Activated CD4-positive, alpha-beta T cell treated with anti-CD3 and anti-CD28 coated beads for 1 hour (primary cell): ENCODE results near the gene RAB6A.
A peak's percentile ranks its signal among the peaks of the same experiment; 100 is the strongest.
"Not testable (repeated sequence)": the region's sequence is repeated elsewhere in the genome, so short reads cannot be mapped to it uniquely, and the experiment has no call there.

Experiments used
- DNase-seq: peaks from one replicate; pipeline ENCODE4 v3.0.0-alpha.2; 2020

The RAB6A gene

GRCh38 chr11:73716153-73717056 is 44.5 kb downstream of the RAB6A start:
- DNase-seq: no peak

GRCh38 chr11:73715541-73715940 is 45.3 kb downstream of the RAB6A start:
- no peak for DNase-seq

- no peak for DNase-seq
These were observed 49.9 kb downstream of the RAB6A start for GRCh38 chr11:73710964-73711363.

GRCh38 chr11:73705053-73705452 is 55.8 kb downstream of the RAB6A start:
- no peak for DNase-seq

- DNase-seq: no peak
These were observed 66.9 kb downstream of the RAB6A start for GRCh38 chr11:73693899-73694525.

- no peak for DNase-seq
These were observed 80.2 kb downstream of the RAB6A start for GRCh38 chr11:73680687-73681086.

- not testable (repeated sequence) for DNase-seq
These were observed 84.3 kb downstream of the RAB6A start for GRCh38 chr11:73676552-73676951.

GRCh38 chr11:73671701-73672100 is 89.2 kb downstream of the RAB6A start:
- DNase-seq: no peak

- DNase-seq: no peak
These were observed 90.1 kb downstream of the RAB6A start for GRCh38 chr11:73670808-73671207.

- no peak for DNase-seq
These were observed 93.0 kb downstream of the RAB6A start for GRCh38 chr11:73667891-73668290.

- DNase-seq: no peak
These were observed 96.0 kb downstream of the RAB6A start for GRCh38 chr11:73664877-73665276.

- no peak for DNase-seq
These were observed 97.0 kb downstream of the RAB6A start for GRCh38 chr11:73663604-73664495.

GRCh38 chr11:73662445-73663157 is 98.3 kb downstream of the RAB6A start:
- DNase-seq: no peak

- DNase-seq: peak; percentile 79
These were observed 99.7 kb downstream of the RAB6A start for GRCh38 chr11:73661035-73661628.

- DNase-seq: no peak
These were observed 100.3 kb downstream of the RAB6A start for GRCh38 chr11:73660497-73661034.

- no peak for DNase-seq
These were observed 100.9 kb downstream of the RAB6A start for GRCh38 chr11:73659961-73660360.

- no peak for DNase-seq
These were observed 103.9 kb downstream of the RAB6A start for GRCh38 chr11:73656985-73657384.

GRCh38 chr11:73655686-73656085 is 105.2 kb downstream of the RAB6A start:
- DNase-seq: no peak

- no peak for DNase-seq
These were observed 106.3 kb downstream of the RAB6A start for GRCh38 chr11:73654482-73655021.

- DNase-seq: no peak
These were observed 106.9 kb downstream of the RAB6A start for GRCh38 chr11:73653996-73654395.

GRCh38 chr11:73652856-73653559 is 107.9 kb downstream of the RAB6A start:
- DNase-seq: no peak
